GM19238 (cell line): Measurements from ENCODE around the gene IFNA7.
"Not testable (repeated sequence)": the region's sequence is repeated elsewhere in the genome, so short reads cannot be mapped to it uniquely, and the experiment has no call there.

Experiments used
- DNase-seq: peaks from one replicate; pipeline ENCODE4 v3.0.0; 2011; ENCODE audit warnings: low spot score; ENCODE audit not compliant: insufficient read length

Gene IFNA7

GRCh38 chr9:21202105-21202504, at the start of gene IFNA7:
TSS of gene IFNA7 (minus strand) at chr9:21202205. CDS start at chr9:21202165, 40 bp downstream.
- DNase-seq: not testable (repeated sequence)

- DNase-seq: no peak
These were observed 49.6 kb upstream of the IFNA7 start for GRCh38 chr9:21251638-21252037.

- DNase-seq: no peak
These were observed 49.2 kb upstream of the IFNA7 start for GRCh38 chr9:21251190-21251589.

DNA sequence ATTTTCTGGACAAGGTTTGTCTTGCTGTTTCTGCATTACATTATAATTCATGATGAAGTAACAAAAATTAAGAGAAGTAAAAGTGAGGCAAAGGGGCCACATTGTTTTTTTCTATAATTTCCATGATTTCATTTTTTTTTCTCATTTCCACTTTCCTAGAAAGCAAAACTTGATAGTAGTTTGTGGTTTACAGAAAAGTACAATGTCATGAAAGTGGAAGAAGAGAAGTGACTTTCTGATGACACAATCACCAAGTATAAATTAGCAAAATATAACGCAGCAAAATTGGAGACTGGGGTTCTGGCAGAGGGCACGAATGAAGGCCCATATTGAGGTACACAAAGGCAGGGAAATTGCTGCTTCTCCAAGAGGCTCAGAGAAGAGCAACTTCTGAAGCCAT, 42.8 kb upstream of the IFNA7 start:
- no peak for DNase-seq

DNA sequence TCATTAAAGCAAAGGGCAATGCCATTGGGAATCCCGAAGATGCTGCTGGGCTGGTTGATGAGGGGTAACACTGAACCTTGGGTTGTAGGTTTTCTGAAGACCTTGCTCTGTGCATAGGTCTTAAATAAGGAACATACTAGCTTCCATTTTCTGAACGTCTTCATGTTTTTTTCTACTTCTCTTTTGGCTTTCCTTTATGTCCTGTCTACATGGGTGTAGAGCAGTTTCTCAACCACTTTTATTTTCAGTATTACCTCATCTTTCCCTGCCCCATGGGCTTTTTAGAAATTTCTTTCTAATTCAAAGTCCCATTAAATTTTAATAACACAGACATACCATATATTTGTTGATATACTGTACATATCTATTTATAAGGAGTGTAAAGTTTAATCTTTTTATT, 37.9 kb upstream of the IFNA7 start, which contains the start of gene IFNA14:
Gene IFNA14, minus strand, starts transcription at position 95 of the 400 bp plus-strand sequence. Its CDS starts 70 bp downstream, at position 25.
- no peak for DNase-seq

DNA sequence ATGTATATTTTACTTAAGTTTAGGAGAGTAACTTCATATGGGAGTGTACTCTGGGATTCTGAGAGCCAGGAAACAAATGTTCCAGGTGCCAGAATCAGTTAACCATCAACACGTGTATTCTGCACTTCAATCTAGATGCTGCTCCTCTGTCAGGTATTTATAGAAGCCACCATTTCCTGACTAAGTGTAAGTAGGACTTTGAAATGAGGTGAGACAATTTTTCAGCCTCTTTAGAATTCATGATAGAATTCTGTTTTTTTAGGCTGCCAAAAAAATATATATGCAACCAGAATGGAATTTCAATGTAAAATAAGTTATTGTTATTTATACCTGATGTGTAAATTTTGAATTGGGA, 34.3 kb upstream of the IFNA7 start:
- not testable (repeated sequence) for DNase-seq

GRCh38 chr9:21235468-21236359, 33.7 kb upstream of the IFNA7 start:
- DNase-seq: not testable (repeated sequence)

- no peak for DNase-seq
These were observed 32.2 kb upstream of the IFNA7 start for GRCh38 chr9:21234153-21234687.

GRCh38 chr9:21233258-21233657, 31.3 kb upstream of the IFNA7 start:
- no peak for DNase-seq

- DNase-seq: no peak
These were observed 26.1 kb upstream of the IFNA7 start, which contains the start of gene IFNA17 for GRCh38 chr9:21228122-21228521. TSS of gene IFNA17 (minus strand) at chr9:21228222. CDS start at chr9:21228173, 49 bp downstream.

GRCh38 chr9:21217211-21217610, 15.2 kb upstream of the IFNA7 start, which contains the start of gene IFNA16:
TSS of gene IFNA16 (minus strand) at chr9:21217311. CDS start at chr9:21217305, 6 bp downstream.
- DNase-seq: not testable (repeated sequence)

DNA sequence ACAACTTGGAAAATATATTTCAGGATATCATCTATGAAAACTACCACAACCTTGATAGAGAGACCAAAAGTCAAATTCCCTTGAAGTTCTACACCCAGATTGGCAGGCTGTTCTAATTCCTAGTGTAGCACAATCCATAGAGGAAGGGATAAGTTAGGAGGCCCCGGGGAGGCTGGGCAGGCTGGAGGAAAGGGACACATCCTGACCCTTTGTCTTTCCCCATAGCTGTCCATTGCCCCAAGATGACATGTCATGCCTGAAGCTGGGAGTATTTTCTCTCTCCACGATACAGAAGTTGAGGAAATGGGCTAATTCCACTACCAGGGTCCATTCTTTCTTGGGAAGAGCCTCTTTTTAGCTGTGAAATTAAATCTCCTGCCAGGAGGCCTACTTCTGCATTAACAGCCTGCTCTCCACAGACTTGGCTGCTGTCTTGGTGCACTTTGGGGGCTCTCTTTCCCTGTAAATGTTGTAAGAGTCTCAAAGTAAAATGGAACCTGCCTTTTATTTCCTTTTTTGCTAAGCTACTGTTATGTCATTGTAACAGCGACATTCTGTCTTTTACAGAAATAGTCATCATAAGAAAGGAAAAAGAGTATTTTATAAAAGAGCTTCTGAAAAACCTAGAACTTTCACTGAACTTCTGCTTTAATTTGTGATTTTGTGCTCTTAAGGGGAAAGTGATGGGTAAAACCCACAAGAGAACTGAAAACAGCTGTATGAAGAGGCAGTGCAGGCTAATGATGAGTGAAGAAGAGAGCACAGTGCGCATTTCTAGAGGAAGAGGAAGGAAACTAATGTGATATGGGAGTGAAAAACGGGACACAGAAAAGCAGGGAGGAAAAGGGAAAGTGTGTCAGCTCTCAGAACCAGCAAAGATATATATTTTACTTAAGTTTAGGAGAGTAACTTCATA, 11.7 kb upstream of the IFNA7 start:
- DNase-seq: not testable (repeated sequence)

DNA sequence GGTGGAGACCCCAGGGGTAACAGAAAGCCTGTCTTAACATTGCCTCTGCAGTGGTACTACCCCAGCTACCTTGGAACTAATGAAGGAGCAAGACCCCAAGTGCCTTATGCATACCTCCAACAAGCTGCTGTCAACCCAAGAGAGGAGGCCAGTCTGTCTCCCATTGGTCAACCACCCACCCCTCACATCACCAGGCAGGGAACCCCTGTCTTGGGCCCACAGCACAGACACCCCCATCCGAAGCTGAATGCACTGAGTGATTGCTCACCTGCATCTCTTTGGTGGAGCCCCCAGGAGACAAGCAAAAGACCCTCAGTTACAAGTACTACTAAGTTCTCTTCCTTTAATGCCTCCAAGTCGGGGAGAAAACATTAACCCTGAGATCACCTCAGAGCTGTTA, 10.2 kb upstream of the IFNA7 start:
- not testable (repeated sequence) for DNase-seq

GRCh38 chr9:21210782-21211181, 8.8 kb upstream of the IFNA7 start:
- not testable (repeated sequence) for DNase-seq

GRCh38 chr9:21210311-21210710, 8.3 kb upstream of the IFNA7 start:
- DNase-seq: no peak

DNA sequence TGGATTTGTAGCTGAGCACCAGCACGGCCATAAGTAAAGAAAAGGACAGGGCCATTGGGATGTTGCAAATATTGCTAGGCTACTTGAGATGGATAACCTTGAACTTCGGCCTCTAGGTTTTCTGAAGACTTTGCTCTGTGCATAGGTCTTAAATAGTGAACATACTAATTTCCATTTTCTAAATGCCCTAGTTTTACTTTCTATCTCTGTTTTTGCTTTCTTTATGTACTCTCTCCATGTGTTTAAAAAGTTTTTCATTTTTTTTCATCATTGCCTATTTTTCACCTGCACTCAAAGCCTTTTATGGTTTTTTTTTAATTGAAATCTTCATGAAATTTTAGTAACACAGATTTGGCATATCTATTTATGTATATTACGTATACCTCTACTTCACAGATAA, 5.0 kb upstream of the IFNA7 start, which contains the start of gene IFNA10:
Gene IFNA10, minus strand, starts transcription at position 101 of the 400 bp plus-strand sequence. Its CDS starts 46 bp downstream, at position 55.
- DNase-seq: not testable (repeated sequence)

- no peak for DNase-seq
These were observed 3.2 kb upstream of the IFNA7 start for GRCh38 chr9:21205204-21205603.

DNA sequence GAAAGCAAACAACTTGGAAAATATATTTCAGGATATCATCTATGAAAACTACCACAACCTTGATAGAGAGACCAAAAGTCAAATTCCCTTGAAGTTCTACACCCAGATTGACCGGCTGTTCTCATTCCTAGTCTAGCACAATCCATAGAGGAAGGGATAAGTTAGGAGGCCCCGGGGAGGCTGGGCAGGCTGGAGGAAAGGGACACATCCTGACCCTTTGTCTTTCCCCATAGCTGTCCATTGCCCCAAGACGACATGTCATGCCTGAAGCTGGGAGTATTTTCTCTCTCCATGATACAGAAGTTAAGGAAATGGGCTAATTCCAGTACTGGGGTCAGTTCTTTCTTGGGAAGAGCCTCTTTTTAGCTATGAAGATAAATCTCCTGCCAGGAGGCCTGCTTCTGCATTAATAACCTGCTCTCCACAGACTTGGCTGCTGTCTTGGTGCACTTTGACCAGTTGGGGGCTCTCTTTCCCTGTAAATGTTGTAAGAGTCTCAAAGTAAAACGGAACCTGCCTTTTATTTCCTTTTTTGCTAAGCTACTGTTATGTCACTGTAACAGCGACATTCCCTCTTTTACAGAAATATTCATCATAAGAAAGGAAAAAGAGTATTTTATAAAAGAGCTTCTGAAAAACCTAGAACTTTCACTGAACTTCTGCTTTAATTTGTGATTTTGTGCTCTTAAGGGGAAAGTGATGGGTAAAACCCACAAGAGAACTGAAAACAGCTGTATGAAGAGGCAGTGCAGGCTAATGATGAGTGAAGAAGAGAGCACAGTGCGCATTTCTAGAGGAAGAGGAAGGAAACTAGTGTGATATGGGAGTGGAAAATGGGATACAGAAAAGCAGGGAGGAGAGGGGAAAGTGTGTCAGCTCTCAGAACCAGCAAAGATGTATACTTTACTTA, 6.9 kb downstream of the IFNA7 start:
- DNase-seq: not testable (repeated sequence)

GRCh38 chr9:21187487-21187886, 14.5 kb downstream of the IFNA7 start, which contains the start of gene IFNA4:
TSS of gene IFNA4 (minus strand) at chr9:21187587. CDS start at chr9:21187531, 56 bp downstream.
- DNase-seq: not testable (repeated sequence)
